Measurements from ENCODE around the gene TMCO6.
"Not testable (repeated sequence)": the region's sequence is repeated elsewhere in the genome, so short reads cannot be mapped to it uniquely, and the experiment has no call there.

Gene TMCO6

GRCh38 chr5:140607031-140607430 lies 32.2 kb upstream of the TMCO6 start:
- DNase-seq (ENCODE audit: low spot score), result no peak
- ChIA-PET POLR2A (ENCODE audit: low non-redundant PET) (no interaction called here), CTCF (interaction anchor here (0.6 kb wide), 1 partner anchor 34 kb away, joined by 4 read pairs; no protein-coding TSS in a partner anchor)
- no peak for TF ChIP-seq CTCF (conservative IDR thresholded peaks at IDR 0.05; ENCODE audit: low read depth)
- H3K27ac ChIP-seq, result no peak overlapping the region

- no peak for TF ChIP-seq CTCF (conservative IDR thresholded peaks at IDR 0.05; ENCODE audit: low read depth)
- no peak for DNase-seq (ENCODE audit: low spot score)
- ChIA-PET POLR2A (ENCODE audit: low non-redundant PET) (no interaction called here), CTCF (no interaction called here)
- peak overlapping the region; percentile 63 for H3K27ac ChIP-seq
Measured at GRCh38 chr5:140608722-140609121, 30.5 kb upstream of the TMCO6 start.

- POLR2A ChIA-PET (ENCODE audit: low non-redundant PET), result no interaction called here
- CTCF ChIA-PET, result no interaction called here
Measured at GRCh38 chr5:140609126-140609525, 30.1 kb upstream of the TMCO6 start.

GRCh38 chr5:140611020-140611521 lies 28.2 kb upstream of the TMCO6 start:
- no peak for DNase-seq (ENCODE audit: low spot score)
- CTCF ChIA-PET, result interaction anchor here (0.6 kb wide), 1 partner anchor 35 kb away, joined by 3 read pairs; no protein-coding TSS in a partner anchor
- POLR2A ChIA-PET (ENCODE audit: low non-redundant PET), result no interaction called here
- TF ChIP-seq CTCF (conservative IDR thresholded peaks at IDR 0.05; ENCODE audit: low read depth), result no peak
- H3K27ac ChIP-seq, result no peak overlapping the region

More at GRCh38 chr5:140609126-140609525, 30.1 kb upstream of the TMCO6 start:
- no peak for DNase-seq (ENCODE audit: low spot score)
- H3K27ac ChIP-seq, result peak overlapping the region; percentile 63
- no peak for TF ChIP-seq CTCF (conservative IDR thresholded peaks at IDR 0.05; ENCODE audit: low read depth)

- no peak overlapping the region for H3K27ac ChIP-seq
- TF ChIP-seq CTCF (conservative IDR thresholded peaks at IDR 0.05; ENCODE audit: low read depth), result no peak
- no peak for DNase-seq (ENCODE audit: low spot score)
- ChIA-PET POLR2A (ENCODE audit: low non-redundant PET) (no interaction called here), CTCF (no interaction called here)
Measured at GRCh38 chr5:140622301-140622700, 16.9 kb upstream of the TMCO6 start.

- H3K27ac ChIP-seq; CTCF ChIA-PET; DNase-seq (ENCODE audit: low spot score); POLR2A ChIA-PET (ENCODE audit: low non-redundant PET): not testable (repeated sequence)
Measured at GRCh38 chr5:140623061-140623460, 16.2 kb upstream of the TMCO6 start.

- DNase-seq (ENCODE audit: low spot score); H3K27ac ChIP-seq; POLR2A ChIA-PET (ENCODE audit: low non-redundant PET): not testable (repeated sequence)
- CTCF ChIA-PET, result interaction anchor here (0.5 to 0.7 kb wide), 3 partner anchors 10 to 19 kb away, joined by 3 to 4 read pairs (median 4); no protein-coding TSS in a partner anchor
Measured at GRCh38 chr5:140624886-140625285, 14.4 kb upstream of the TMCO6 start.

- POLR2A ChIA-PET (ENCODE audit: low non-redundant PET), result no interaction called here
- TF ChIP-seq CTCF (conservative IDR thresholded peaks at IDR 0.05; ENCODE audit: low read depth), result no peak
- H3K27ac ChIP-seq, result no peak overlapping the region
- no peak for DNase-seq (ENCODE audit: low spot score)
- CTCF ChIA-PET, result interaction anchor here (0.7 kb wide), 1 partner anchor 433 kb away, joined by 4 read pairs; no protein-coding TSS in a partner anchor
Measured at GRCh38 chr5:140627972-140628371, 11.3 kb upstream of the TMCO6 start.
